ENCODE data around the gene CDYL. TPM values are rescaled to one million over a fixed set of nuclear protein-coding genes. Genes with fewer than 3 reads are reported as not detected.

The CDYL gene
- total and polyA plus RNA-seq, 11 donors = 4.3 to 45.2 (median 30.6) TPM

- peaks cover 5 to 46% (median 21%) of the 10 kb centered on the region in 12 donors for H3K4me1 ChIP-seq
- WGBS, 4 donors = 71 to 92% (median 76%) methylated on average over 1 of the region's 1 CpG
- ATAC-seq (no peak), DNase-seq (no peak)
- no peaks in the 10 kb centered on the region for H3K9me3 ChIP-seq
- H3K27me3 ChIP-seq = no peaks in the 10 kb centered on the region
- intact Hi-C loops (cut with DNase I) = no loop called here
- TF ChIP-seq POLR2A (IDR thresholded peaks at IDR 0.05) = no peak
- TF ChIP-seq, protein P1, sequence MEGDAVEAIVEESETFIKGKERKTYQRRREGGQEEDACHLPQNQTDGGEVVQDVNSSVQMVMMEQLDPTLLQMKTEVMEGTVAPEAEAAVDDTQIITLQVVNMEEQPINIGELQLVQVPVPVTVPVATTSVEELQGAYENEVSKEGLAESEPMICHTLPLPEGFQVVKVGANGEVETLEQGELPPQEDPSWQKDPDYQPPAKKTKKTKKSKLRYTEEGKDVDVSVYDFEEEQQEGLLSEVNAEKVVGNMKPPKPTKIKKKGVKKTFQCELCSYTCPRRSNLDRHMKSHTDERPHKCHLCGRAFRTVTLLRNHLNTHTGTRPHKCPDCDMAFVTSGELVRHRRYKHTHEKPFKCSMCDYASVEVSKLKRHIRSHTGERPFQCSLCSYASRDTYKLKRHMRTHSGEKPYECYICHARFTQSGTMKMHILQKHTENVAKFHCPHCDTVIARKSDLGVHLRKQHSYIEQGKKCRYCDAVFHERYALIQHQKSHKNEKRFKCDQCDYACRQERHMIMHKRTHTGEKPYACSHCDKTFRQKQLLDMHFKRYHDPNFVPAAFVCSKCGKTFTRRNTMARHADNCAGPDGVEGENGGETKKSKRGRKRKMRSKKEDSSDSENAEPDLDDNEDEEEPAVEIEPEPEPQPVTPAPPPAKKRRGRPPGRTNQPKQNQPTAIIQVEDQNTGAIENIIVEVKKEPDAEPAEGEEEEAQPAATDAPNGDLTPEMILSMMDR (IDR thresholded peaks at IDR 0.05) = no peak
- no peak overlapping the region for H3K4me3 ChIP-seq
- H3K36me3 ChIP-seq = no peaks in the 10 kb centered on the region
- H3K27ac ChIP-seq = no peak overlapping the region
Observed at GRCh38 chr6:4929097-4929718, 153.0 kb downstream of the CDYL start.

- TF ChIP-seq, protein P1 (IDR thresholded peaks at IDR 0.05) = no peak
- no peak for TF ChIP-seq POLR2A (IDR thresholded peaks at IDR 0.05)
- DNase-seq = no peak
- Histone ChIP-seq H3K27me3 (no peaks in the 10 kb centered on the region), H3K36me3 (no peaks in the 10 kb centered on the region), H3K4me1 (peaks cover 5 to 39% (median 21%) of the 10 kb centered on the region in 12 donors), H3K4me3 (no peak overlapping the region), H3K9me3 (no peaks in the 10 kb centered on the region), H3K27ac (no peak overlapping the region)
- intact Hi-C loops (cut with DNase I) = loop anchor here in 5 of 10 donors (5.0 to 10.0 kb wide), 4 partner anchors 153 to 615 kb away; partner anchors contain the start of gene CDYL (in 3 of the 5)
- peak in 2 of 4 donors; percentile 28 to 58 for ATAC-seq
- 41 to 74% (median 64%) methylated on average over 4 of the region's 4 CpGs for WGBS, 4 donors
Observed at GRCh38 chr6:4930025-4930691, 154.0 kb downstream of the CDYL start.

- peak in 2 of 4 donors; percentile 25 to 39 for ATAC-seq
- H3K9me3 ChIP-seq = no peaks in the 10 kb centered on the region
- WGBS, 4 donors = 70 to 79% (median 77%) methylated on average over 11 of the region's 11 CpGs
- intact Hi-C loops (cut with DNase I) = loop anchor here in 5 of 10 donors (5.0 to 10.0 kb wide), 4 partner anchors 154 to 617 kb away; partner anchors contain the start of gene CDYL (in 3 of the 5)
- H3K36me3 ChIP-seq = no peaks in the 10 kb centered on the region
- TF ChIP-seq, protein P1 (IDR thresholded peaks at IDR 0.05) = no peak
- no peak for TF ChIP-seq POLR2A (IDR thresholded peaks at IDR 0.05)
- H3K27ac ChIP-seq = no peak overlapping the region
- no peaks in the 10 kb centered on the region for H3K27me3 ChIP-seq
- H3K4me1 ChIP-seq = peaks cover 5 to 48% (median 21%) of the 10 kb centered on the region in 12 donors
- no peak overlapping the region for H3K4me3 ChIP-seq
- no peak for DNase-seq
Observed at GRCh38 chr6:4931530-4932227, 155.5 kb downstream of the CDYL start.

All from heart left ventricle (tissue), 16 donors.